Measurements from ENCODE around the gene CPE. TPM values are rescaled to one million over a fixed set of nuclear protein-coding genes. Genes with fewer than 3 reads are reported as not detected.

Gene CPE
- total RNA-seq, 6 experiments from 2014 or later, result 0.09 TPM; not detected in 5

GRCh38 chr4:165508372-165509120, 129.7 kb downstream of the CPE start:
- no peaks in the 10 kb centered on the region; the same call in 1 of the 2 replicates for H3K9me3 Mint-ChIP-seq
- no peak overlapping the region for H3K27ac Mint-ChIP-seq
- no peaks in the 10 kb centered on the region; the same call in 1 of the 2 replicates for H3K27me3 Mint-ChIP-seq (ENCODE audit: insufficient read depth)
- peaks cover 2% of the 10 kb centered on the region; the same call in 1 of the 2 replicates for H3K4me1 Mint-ChIP-seq (ENCODE audit: low read depth)
- H3K36me3 Mint-ChIP-seq (ENCODE audit: low read depth), result no peaks in the 10 kb centered on the region
- TF ChIP-seq CTCF (IDR thresholded peaks at IDR 0.05), result no peak
- no peak for DNase-seq
- no peak overlapping the region for H3K4me3 Mint-ChIP-seq

- Mint-ChIP-seq H3K4me1 (ENCODE audit: low read depth) (no peaks in the 10 kb centered on the region; the same call in 1 of the 2 replicates), H3K27ac (no peak overlapping the region), H3K9me3 (no peaks in the 10 kb centered on the region), H3K36me3 (ENCODE audit: low read depth) (no peaks in the 10 kb centered on the region), H3K27me3 (ENCODE audit: insufficient read depth) (peaks cover 1% of the 10 kb centered on the region; the same call in 1 of the 2 replicates), H3K4me3 (no peak overlapping the region)
- no peak for TF ChIP-seq CTCF (IDR thresholded peaks at IDR 0.05)
- no peak for DNase-seq
These were observed 133.6 kb downstream of the CPE start for GRCh38 chr4:165512424-165512823.

DNA sequence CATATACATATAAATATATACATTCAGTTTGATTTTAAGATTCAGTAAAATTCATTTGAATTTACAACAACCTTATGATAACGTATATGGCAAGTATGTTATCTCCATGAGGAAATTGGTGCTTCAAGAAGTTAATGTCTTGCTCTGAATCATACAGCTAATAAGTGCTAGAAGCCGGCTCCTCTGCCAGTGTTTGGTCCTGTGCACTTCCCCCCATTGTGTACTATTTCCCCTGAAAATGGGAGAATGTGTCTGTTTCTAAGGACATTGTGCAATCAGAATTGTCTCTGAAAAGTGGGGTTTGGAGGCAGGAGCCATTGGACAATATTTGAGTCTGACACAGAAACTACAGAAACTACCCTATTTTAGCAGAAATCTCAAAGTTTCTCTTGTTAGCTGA, 135.9 kb downstream of the CPE start:
- H3K27me3 Mint-ChIP-seq (ENCODE audit: insufficient read depth), result peaks cover 1% of the 10 kb centered on the region; the same call in 1 of the 2 replicates
- no peak overlapping the region for H3K4me3 Mint-ChIP-seq

GRCh38 chr4:165515201-165515600, 136.4 kb downstream of the CPE start:
- H3K27me3 Mint-ChIP-seq (ENCODE audit: insufficient read depth), result peaks cover 1% of the 10 kb centered on the region; the same call in 1 of the 2 replicates
- no peaks in the 10 kb centered on the region for H3K9me3 Mint-ChIP-seq
- H3K4me1 Mint-ChIP-seq (ENCODE audit: low read depth), result no peaks in the 10 kb centered on the region
- no peaks in the 10 kb centered on the region for H3K36me3 Mint-ChIP-seq (ENCODE audit: low read depth)
- no peak overlapping the region for H3K27ac Mint-ChIP-seq
- no peak for TF ChIP-seq CTCF (IDR thresholded peaks at IDR 0.05)
- no peak for DNase-seq
- H3K4me3 Mint-ChIP-seq, result no peak overlapping the region

More for the DNA sequence above, 135.9 kb downstream of the CPE start:
- no peaks in the 10 kb centered on the region for H3K4me1 Mint-ChIP-seq (ENCODE audit: low read depth)
- H3K27ac Mint-ChIP-seq, result no peak overlapping the region
- no peaks in the 10 kb centered on the region for H3K9me3 Mint-ChIP-seq
- TF ChIP-seq CTCF (IDR thresholded peaks at IDR 0.05), result no peak
- H3K36me3 Mint-ChIP-seq (ENCODE audit: low read depth), result no peaks in the 10 kb centered on the region
- DNase-seq, result no peak

DNA sequence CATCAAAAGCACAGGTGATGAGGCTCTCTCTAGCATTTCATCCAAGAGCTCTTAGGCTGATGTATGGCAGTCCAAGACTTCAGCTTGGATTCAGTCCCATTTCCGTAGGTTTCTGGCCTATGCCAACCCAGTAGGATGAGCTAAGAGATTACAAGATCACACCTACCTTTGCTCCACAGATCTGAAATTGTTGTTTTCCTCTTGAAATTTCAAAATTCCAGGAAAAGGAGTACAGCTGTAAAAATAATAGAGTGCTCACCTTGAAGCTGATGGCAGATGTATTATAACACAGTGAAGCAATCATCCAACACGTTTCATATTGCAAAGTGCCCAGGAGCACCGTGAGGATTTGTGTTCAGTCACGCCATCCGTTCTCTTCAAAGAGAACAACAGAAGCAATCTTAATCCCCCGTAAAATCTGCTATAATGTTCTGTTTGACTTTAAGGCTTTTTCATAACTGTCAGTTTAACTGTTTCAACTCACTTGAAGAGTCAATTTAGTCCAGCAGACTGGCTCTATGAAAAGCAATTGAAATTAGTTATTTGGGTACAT, 137.5 kb downstream of the CPE start:
- Mint-ChIP-seq H3K9me3 (no peaks in the 10 kb centered on the region), H3K4me1 (ENCODE audit: low read depth) (no peaks in the 10 kb centered on the region), H3K4me3 (no peak overlapping the region), H3K36me3 (ENCODE audit: low read depth) (no peaks in the 10 kb centered on the region), H3K27me3 (ENCODE audit: insufficient read depth) (peaks cover 1% of the 10 kb centered on the region), H3K27ac (no peak overlapping the region)
- no peak for TF ChIP-seq CTCF (IDR thresholded peaks at IDR 0.05)
- DNase-seq, result no peak

Data from HFFc6 (cell line).